HEK293T (cell line): ENCODE results near the gene CD53.
"Not testable (repeated sequence)": the region's sequence is repeated elsewhere in the genome, so short reads cannot be mapped to it uniquely, and the experiment has no call there.

Experiments used
- CTCF ChIA-PET: fragments of 350-600 bp; formaldehyde crosslinking; extraction: SDS; loops from one replicate; lab custom pipeline; 2021; ENCODE audit warnings: antibody characterized with exemption, inconsistent platforms; lab: Yijun Ruan, JAX
- POLR2A ChIA-PET: fragments of 350-600 bp; formaldehyde crosslinking; extraction: SDS; loops from one replicate; lab custom pipeline; 2020; ENCODE audit warnings: antibody characterized with exemption, inconsistent platforms; lab: Yijun Ruan, JAX
- DNase-seq: peaks from one replicate; pipeline ENCODE4 v3.0.0; 2012; ENCODE audit warnings: mixed read lengths; ENCODE audit errors: extremely low spot score
- ARNT ChIP-seq: fragments of 450-650 bp; IDR thresholded peaks from 2 replicates; pipeline ENCODE4 v1.6.1; 2017; ENCODE audit warnings: mild to moderate bottlenecking
- BHLHE40 ChIP-seq: fragments of 450-650 bp; IDR thresholded peaks from 2 replicates; pipeline ENCODE4 v1.6.1; 2016; ENCODE audit warnings: mild to moderate bottlenecking, moderate library complexity, borderline replicate concordance
- CTBP1 ChIP-seq: fragments of 450-650 bp; IDR thresholded peaks from 2 replicates; pipeline ENCODE4 v1.6.1; 2016; ENCODE audit warnings: borderline replicate concordance
- ELF4 ChIP-seq: fragments of 450-650 bp; IDR thresholded peaks from 2 replicates; pipeline ENCODE4 v1.6.1; 2017; ENCODE audit warnings: antibody characterized with exemption
- FOXA1 ChIP-seq: fragments of 450-650 bp; IDR thresholded peaks from 2 replicates; pipeline ENCODE4 v1.6.1; 2016; ENCODE audit warnings: mild to moderate bottlenecking
- FOXK2 ChIP-seq: fragments of 450-650 bp; IDR thresholded peaks from 2 replicates; pipeline ENCODE4 v1.6.1; 2016; ENCODE audit warnings: mild to moderate bottlenecking
- FOXM1 ChIP-seq: fragments of 450-650 bp; IDR thresholded peaks from 2 replicates; pipeline ENCODE4 v1.6.1; 2017; ENCODE audit warnings: mild to moderate bottlenecking, borderline replicate concordance
- HDGF ChIP-seq: fragments of 450-650 bp; IDR thresholded peaks from 2 replicates; pipeline ENCODE4 v1.6.1; 2017; ENCODE audit warnings: antibody characterized with exemption, borderline replicate concordance
- L3MBTL2 ChIP-seq: fragments of 450-650 bp; conservative IDR thresholded peaks from 2 replicates; pipeline ENCODE4 v1.6.1; 2016; ENCODE audit warnings: mild to moderate bottlenecking
- LEF1 ChIP-seq: fragments of 450-650 bp; IDR thresholded peaks from 2 replicates; pipeline ENCODE4 v1.6.1; 2017; ENCODE audit warnings: mild to moderate bottlenecking, borderline replicate concordance
- NFRKB ChIP-seq: fragments of 450-650 bp; IDR thresholded peaks from 2 replicates; pipeline ENCODE4 v1.6.1; 2016; ENCODE audit warnings: mild to moderate bottlenecking, moderate library complexity
- PKNOX1 ChIP-seq: fragments of 450-650 bp; IDR thresholded peaks from 2 replicates; pipeline ENCODE4 v1.6.1; 2016
- SP1 ChIP-seq: fragments of 450-650 bp; IDR thresholded peaks from 2 replicates; pipeline ENCODE4 v1.6.1; 2017
- SUZ12 ChIP-seq: fragments of 450-650 bp; IDR thresholded peaks from 2 replicates; pipeline ENCODE4 v1.6.1; 2016; ENCODE audit warnings: mild to moderate bottlenecking
- TARDBP ChIP-seq: fragments of 450-650 bp; IDR thresholded peaks from 2 replicates; pipeline ENCODE4 v1.6.1; 2016
- ZNF384 ChIP-seq: fragments of 450-650 bp; IDR thresholded peaks from 2 replicates; pipeline ENCODE4 v1.6.1; 2016

CD53 gene

GRCh38 chr1:110872745-110873720 is at the start of gene CD53:
Gene CD53, plus strand, starts transcription at chr1:110873148. Its CDS starts 18,261 bp downstream, at chr1:110891409.
- TF ChIP-seq SP1, result no peak
- no peak for TF ChIP-seq ZNF384
- TF ChIP-seq ELF4, result no peak
- TF ChIP-seq L3MBTL2, result no peak
- no peak for TF ChIP-seq HDGF
- TF ChIP-seq FOXA1, result no peak
- TF ChIP-seq SUZ12, result no peak
- TF ChIP-seq LEF1, result no peak
- no peak for TF ChIP-seq CTBP1
- no peak for DNase-seq
- ChIA-PET POLR2A (no interaction called here), CTCF (interaction anchor here (0.6 kb wide), 1 partner anchor 12 kb away, joined by 3 read pairs; no protein-coding TSS in a partner anchor)

GRCh38 chr1:110824192-110824591 is 48.8 kb upstream of the CD53 start:
- CTCF ChIA-PET, result no interaction called here
- POLR2A ChIA-PET, result no interaction called here
- no peak for DNase-seq
- TF ChIP-seq ARNT, result no peak
- TF ChIP-seq FOXK2, result no peak
- no peak for TF ChIP-seq ZNF384
- no peak for TF ChIP-seq BHLHE40
- no peak for TF ChIP-seq FOXM1
- TF ChIP-seq SUZ12, result no peak
- TF ChIP-seq CTBP1, result no peak
- no peak for TF ChIP-seq SP1
- no peak for TF ChIP-seq ELF4
- TF ChIP-seq TARDBP, result no peak
- no peak for TF ChIP-seq PKNOX1
- TF ChIP-seq NFRKB, result no peak
- no peak for TF ChIP-seq LEF1
- TF ChIP-seq HDGF, result no peak
- TF ChIP-seq L3MBTL2, result no peak
- no peak for TF ChIP-seq FOXA1

GRCh38 chr1:110829955-110830553 is 42.9 kb upstream of the CD53 start:
- ChIA-PET CTCF (no interaction called here), POLR2A (no interaction called here)
- peak; percentile 52 for DNase-seq
- no peak for TF ChIP-seq ZNF384
- no peak for TF ChIP-seq HDGF
- TF ChIP-seq CTBP1, result no peak
- TF ChIP-seq NFRKB, result no peak
- TF ChIP-seq L3MBTL2, result no peak
- no peak for TF ChIP-seq BHLHE40
- TF ChIP-seq FOXK2, result no peak
- TF ChIP-seq ELF4, result no peak
- TF ChIP-seq FOXA1, result no peak
- no peak for TF ChIP-seq LEF1
- no peak for TF ChIP-seq ARNT
- no peak for TF ChIP-seq SUZ12
- TF ChIP-seq SP1, result no peak
- no peak for TF ChIP-seq TARDBP

- CTCF ChIA-PET, result interaction anchor here (0.6 kb wide), 1 partner anchor 1626 kb away, joined by 3 read pairs; no protein-coding TSS in a partner anchor
- DNase-seq, POLR2A ChIA-PET: not testable (repeated sequence)
These were observed 39.2 kb upstream of the CD53 start for GRCh38 chr1:110833779-110834178.

GRCh38 chr1:110846861-110847260 is 26.1 kb upstream of the CD53 start:
- no peak for DNase-seq
- CTCF ChIA-PET, result no interaction called here
- TF ChIP-seq LEF1 (no peak), FOXK2 (no peak), ZNF384 (no peak), HDGF (no peak), BHLHE40 (no peak), NFRKB (no peak), ELF4 (no peak), FOXA1 (no peak), L3MBTL2 (no peak), CTBP1 (no peak), SP1 (no peak), TARDBP (no peak), ARNT (no peak)
- POLR2A ChIA-PET, result no interaction called here

GRCh38 chr1:110850145-110850544 is 22.8 kb upstream of the CD53 start:
- no peak for DNase-seq
- TF ChIP-seq FOXM1, result no peak
- no peak for TF ChIP-seq FOXA1
- TF ChIP-seq SUZ12, result no peak
- TF ChIP-seq NFRKB, result no peak
- TF ChIP-seq TARDBP, result no peak
- no peak for TF ChIP-seq FOXK2
- TF ChIP-seq BHLHE40, result no peak
- no peak for TF ChIP-seq L3MBTL2
- TF ChIP-seq PKNOX1, result no peak
- TF ChIP-seq SP1, result no peak
- TF ChIP-seq LEF1, result no peak
- TF ChIP-seq ARNT, result no peak
- no peak for TF ChIP-seq CTBP1
- TF ChIP-seq ELF4, result no peak
- no peak for TF ChIP-seq HDGF
- TF ChIP-seq ZNF384, result no peak
- POLR2A ChIA-PET, result no interaction called here
- CTCF ChIA-PET, result no interaction called here
